Liver (tissue), 3 donors: ENCODE data around the gene LCORL.

ENCODE experiments used
- ATF3 ChIP-seq: IDR thresholded peaks from 2 replicates; pipeline ENCODE4 v1.6.1; 2016; ENCODE audit warnings: antibody characterized with exemption
- CTCF ChIP-seq: fragments of 150-350 bp; IDR thresholded peaks from 2 replicates; pipeline ENCODE4 v1.5.1; 2017; ENCODE audit warnings: improper control_type of control experiment, low read depth, low read length; ENCODE audit not compliant: missing input control
- EGR1 ChIP-seq, 2 donors: IDR thresholded peaks; 2 replicates each; pipeline ENCODE4 v1.6.1; 2016 to 2018; ENCODE audit warnings: antibody characterized with exemption in 2 of 2, low read depth in 2 of 2
- GABPA ChIP-seq, 2 donors: IDR thresholded peaks in 1 of 2; conservative IDR thresholded peaks in 1 of 2; 2 replicates each; pipeline ENCODE4 v1.6.1; 2016; ENCODE audit warnings: antibody characterized with exemption in 2 of 2, mild to moderate bottlenecking in 1 of 2, moderate library complexity in 1 of 2
- NR2F2 ChIP-seq: IDR thresholded peaks from 2 replicates; pipeline ENCODE4 v1.6.1; 2016; ENCODE audit warnings: antibody characterized with exemption
- RXRA ChIP-seq, 2 donors: IDR thresholded peaks; 2 replicates each; pipeline ENCODE4 v1.6.1; 2017 to 2018; ENCODE audit warnings: antibody characterized with exemption in 2 of 2, mild to moderate bottlenecking in 1 of 2
- YY1 ChIP-seq: IDR thresholded peaks from 2 replicates; pipeline ENCODE4 v1.6.1; 2016; ENCODE audit warnings: antibody characterized with exemption, mild to moderate bottlenecking
- donor health status: healthy.
- donor health status: healthy.

- TF ChIP-seq CTCF: no peak
- TF ChIP-seq GABPA (IDR thresholded peaks at IDR 0.05 in 1 of 2, conservative IDR thresholded peaks at IDR 0.05 in 1 of 2): no peak
- no peak for TF ChIP-seq RXRA (IDR thresholded peaks at IDR 0.05)
- no peak for TF ChIP-seq ATF3
- TF ChIP-seq YY1: no peak
- no peak for TF ChIP-seq NR2F2
- TF ChIP-seq EGR1 (IDR thresholded peaks at IDR 0.05; ENCODE audit: low read depth in 2 of 2): no peak
Measured at GRCh38 chr4:17958181-17958580, 63.4 kb downstream of the LCORL start.
